Neutrophil (primary cell): Measurements from ENCODE around the gene CHAD.
A peak's percentile ranks its signal among the peaks of the same experiment; 100 is the strongest.
"Not testable (repeated sequence)": the region's sequence is repeated elsewhere in the genome, so short reads cannot be mapped to it uniquely, and the experiment has no call there.

Experiments used
- H3K27ac ChIP-seq: fragments of 200-600 bp; sonication (generic); 2 replicates; pipeline ENCODE4 v1.5.1; 2016; ENCODE audit warnings: mild to moderate bottlenecking, moderate library complexity
- H3K27me3 ChIP-seq: fragments of 200-600 bp; sonication (generic); 2 replicates; pipeline ENCODE4 v1.6.0; 2016; ENCODE audit warnings: mild to moderate bottlenecking
- H3K36me3 ChIP-seq: fragments of 200-600 bp; sonication (generic); 2 replicates; pipeline ENCODE4 v1.5.1; 2017
- H3K4me1 ChIP-seq, 2 experiments: fragments of 200-600 bp in 1 of 2; sonication (generic) in 1 of 2; 1 replicate in 1 of 2; 2 replicates in 1 of 2; pipeline versions ENCODE4 v1.5.1 to v1.6.1; 2013 to 2016; ENCODE audit warnings: low read depth in 1 of 2, low read length in 1 of 2, mild to moderate bottlenecking in 1 of 2, moderate library complexity in 1 of 2; ENCODE audit not compliant: control insufficient read depth in 1 of 2, insufficient read depth in 1 of 2
- H3K4me3 ChIP-seq, 2 experiments: fragments of 200-600 bp in 1 of 2; sonication (generic) in 1 of 2; 1 replicate in 1 of 2; 2 replicates in 1 of 2; pipeline ENCODE4 v1.5.1; 2013 to 2016; ENCODE audit warnings: low read depth in 1 of 2, low read length in 1 of 2, mild to moderate bottlenecking in 1 of 2, moderate library complexity in 1 of 2
- H3K9me3 ChIP-seq: fragments of 200-600 bp; sonication (generic); 2 replicates; pipeline ENCODE4 v1.5.1; 2016
- TF ChIP-seq, protein P1 (sequence below): fragments of 200-600 bp; sonication (generic); IDR thresholded peaks from 2 replicates; pipeline ENCODE4 v1.5.1; 2016; ENCODE audit warnings: antibody characterized with exemption

CHAD gene

DNA sequence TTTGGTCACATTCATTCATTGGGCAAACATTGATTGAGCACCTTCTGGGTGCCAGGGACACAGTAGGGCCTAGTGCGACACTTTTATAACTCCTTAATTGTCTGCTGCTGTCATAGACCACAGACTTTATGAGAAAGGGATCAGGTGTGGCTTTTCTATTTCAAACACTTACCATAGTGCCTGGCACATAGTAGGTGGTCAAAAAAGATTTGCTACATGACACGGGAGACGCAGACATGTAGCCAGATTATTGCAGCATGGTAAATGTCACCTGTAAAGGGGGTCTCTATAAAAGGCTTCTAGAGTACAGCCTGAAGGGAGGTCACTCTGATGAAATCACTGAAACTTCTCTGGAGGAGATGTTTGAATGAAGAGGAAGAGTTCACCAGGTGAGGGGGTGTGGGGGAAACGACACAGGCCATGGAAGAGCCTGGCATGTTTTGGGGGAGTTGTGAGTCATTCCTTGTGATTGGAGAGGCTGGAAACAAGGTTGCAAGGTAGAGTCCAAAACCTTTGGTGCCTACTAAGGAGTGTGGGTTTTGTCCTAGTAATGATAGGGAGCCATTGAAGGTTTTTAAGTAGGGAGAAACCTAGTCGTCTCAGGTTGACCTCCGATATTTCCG lies 11.6 kb upstream of the CHAD start:
- Histone ChIP-seq H3K4me1 (peaks cover 45 to 49% of the 10 kb centered on the region in 2 experiments), H3K36me3 (peaks cover 17% of the 10 kb centered on the region), H3K9me3 (no peaks in the 10 kb centered on the region), H3K27ac (peak overlapping the region; percentile 80), H3K27me3 (peaks cover 13% of the 10 kb centered on the region), H3K4me3 (no peak overlapping the region)
- TF ChIP-seq, protein P1, sequence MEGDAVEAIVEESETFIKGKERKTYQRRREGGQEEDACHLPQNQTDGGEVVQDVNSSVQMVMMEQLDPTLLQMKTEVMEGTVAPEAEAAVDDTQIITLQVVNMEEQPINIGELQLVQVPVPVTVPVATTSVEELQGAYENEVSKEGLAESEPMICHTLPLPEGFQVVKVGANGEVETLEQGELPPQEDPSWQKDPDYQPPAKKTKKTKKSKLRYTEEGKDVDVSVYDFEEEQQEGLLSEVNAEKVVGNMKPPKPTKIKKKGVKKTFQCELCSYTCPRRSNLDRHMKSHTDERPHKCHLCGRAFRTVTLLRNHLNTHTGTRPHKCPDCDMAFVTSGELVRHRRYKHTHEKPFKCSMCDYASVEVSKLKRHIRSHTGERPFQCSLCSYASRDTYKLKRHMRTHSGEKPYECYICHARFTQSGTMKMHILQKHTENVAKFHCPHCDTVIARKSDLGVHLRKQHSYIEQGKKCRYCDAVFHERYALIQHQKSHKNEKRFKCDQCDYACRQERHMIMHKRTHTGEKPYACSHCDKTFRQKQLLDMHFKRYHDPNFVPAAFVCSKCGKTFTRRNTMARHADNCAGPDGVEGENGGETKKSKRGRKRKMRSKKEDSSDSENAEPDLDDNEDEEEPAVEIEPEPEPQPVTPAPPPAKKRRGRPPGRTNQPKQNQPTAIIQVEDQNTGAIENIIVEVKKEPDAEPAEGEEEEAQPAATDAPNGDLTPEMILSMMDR, result no peak

- H3K9me3 ChIP-seq, result no peaks in the 10 kb centered on the region
- H3K4me1 ChIP-seq, result peaks cover 45 to 49% of the 10 kb centered on the region in 2 experiments
- H3K27ac ChIP-seq, result peak overlapping the region; percentile 80
- H3K27me3 ChIP-seq, result peaks cover 20% of the 10 kb centered on the region
- TF ChIP-seq, protein P1, result peak; percentile 45
- H3K36me3 ChIP-seq, result peaks cover 11% of the 10 kb centered on the region
- peak overlapping the region; percentile 68 to 74 for H3K4me3 ChIP-seq
Observed at GRCh38 chr17:50479522-50480141, 11.0 kb upstream of the CHAD start.

DNA sequence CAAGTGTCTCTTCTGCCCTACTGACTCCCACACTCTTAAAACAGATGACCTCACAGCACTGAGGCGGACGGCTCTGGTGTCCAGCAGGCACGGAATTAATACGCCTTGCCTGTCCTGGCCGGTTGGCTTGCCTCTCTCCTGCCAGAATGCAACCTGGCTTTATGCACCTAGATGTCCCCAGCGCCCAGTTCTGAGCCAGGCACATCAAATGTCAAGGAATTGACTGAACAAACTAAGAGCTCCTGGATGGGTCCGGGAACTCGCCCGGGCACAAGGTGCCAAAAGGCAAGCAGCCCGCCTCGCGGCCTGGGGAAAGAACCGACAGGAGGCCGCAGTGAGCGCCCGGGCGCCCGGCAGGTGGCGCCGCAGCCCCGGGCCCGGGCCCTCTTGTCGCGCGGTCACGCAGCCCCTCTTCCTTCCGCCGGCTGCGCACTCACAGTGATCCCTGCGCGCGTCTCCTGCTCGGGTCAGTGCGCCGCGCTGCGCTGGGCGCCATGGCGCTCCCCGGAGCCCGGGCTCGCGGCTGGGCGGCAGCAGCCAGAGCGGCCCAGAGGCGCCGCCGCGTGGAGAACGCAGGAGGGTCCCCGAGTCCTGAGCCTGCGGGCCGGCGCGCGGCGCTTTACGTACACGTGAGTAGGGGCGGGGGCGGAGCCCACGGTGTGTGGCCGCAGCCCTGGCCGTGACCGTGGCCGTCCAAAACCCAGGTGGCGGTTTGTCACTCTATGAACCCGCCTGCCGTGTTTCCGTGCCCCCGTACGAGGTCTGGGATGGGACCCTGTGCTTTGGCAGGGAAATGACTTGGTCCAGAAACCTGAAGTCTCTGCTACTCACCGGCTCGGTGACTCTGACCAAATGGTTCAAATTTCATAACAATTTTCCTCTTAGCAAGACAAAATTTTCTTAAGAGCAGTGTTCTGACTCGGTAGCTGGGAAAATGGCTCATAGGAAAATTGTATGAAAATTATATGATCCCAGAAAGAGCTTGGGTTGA lies 10.0 kb upstream of the CHAD start, which contains the start of gene RSAD1:
Gene RSAD1, plus strand, starts transcription at position 470 of the 991 bp plus-strand sequence. Its CDS starts 25 bp downstream, at position 495.
- peak within 1 kb of the TSS; percentile 80 for H3K27ac ChIP-seq
- no peaks in the 10 kb centered on the region for H3K9me3 ChIP-seq
- H3K4me3 ChIP-seq, result peak within 1 kb of the TSS; percentile 68 to 74
- TF ChIP-seq, protein P1, result peak; percentile 80
- peaks cover 23% of the 10 kb centered on the region for H3K27me3 ChIP-seq
- H3K36me3 ChIP-seq, result peaks cover 2% of the 10 kb centered on the region
- H3K4me1 ChIP-seq, result peaks cover 45 to 49% of the 10 kb centered on the region in 2 experiments

DNA sequence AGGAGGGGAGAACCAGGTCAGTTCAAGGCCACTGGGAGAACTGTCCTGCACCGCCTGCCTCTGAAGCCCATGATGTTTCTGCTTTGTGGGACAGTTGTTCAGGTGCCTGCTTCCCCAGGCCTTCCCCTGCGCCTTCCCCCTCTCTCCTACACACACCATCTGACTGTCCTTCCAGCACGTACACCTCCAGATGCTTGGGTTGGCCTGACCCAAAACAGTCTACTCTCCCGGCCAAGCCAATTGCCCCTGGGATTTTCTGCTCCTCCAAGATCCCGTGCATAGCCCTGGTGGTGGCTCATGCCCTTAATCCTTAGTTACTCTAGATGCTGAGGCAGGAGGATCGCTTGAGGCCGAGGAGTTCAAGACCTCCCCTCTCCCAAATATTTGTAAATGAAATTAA lies 9.3 kb upstream of the CHAD start:
- H3K36me3 ChIP-seq, result no peaks in the 10 kb centered on the region
- peak overlapping the region; percentile 68 to 74 for H3K4me3 ChIP-seq
- TF ChIP-seq, protein P1, result no peak
- peaks cover 45 to 49% of the 10 kb centered on the region in 2 experiments for H3K4me1 ChIP-seq
- peak overlapping the region; percentile 80 for H3K27ac ChIP-seq
- H3K9me3 ChIP-seq, result no peaks in the 10 kb centered on the region
- peaks cover 26% of the 10 kb centered on the region for H3K27me3 ChIP-seq

DNA sequence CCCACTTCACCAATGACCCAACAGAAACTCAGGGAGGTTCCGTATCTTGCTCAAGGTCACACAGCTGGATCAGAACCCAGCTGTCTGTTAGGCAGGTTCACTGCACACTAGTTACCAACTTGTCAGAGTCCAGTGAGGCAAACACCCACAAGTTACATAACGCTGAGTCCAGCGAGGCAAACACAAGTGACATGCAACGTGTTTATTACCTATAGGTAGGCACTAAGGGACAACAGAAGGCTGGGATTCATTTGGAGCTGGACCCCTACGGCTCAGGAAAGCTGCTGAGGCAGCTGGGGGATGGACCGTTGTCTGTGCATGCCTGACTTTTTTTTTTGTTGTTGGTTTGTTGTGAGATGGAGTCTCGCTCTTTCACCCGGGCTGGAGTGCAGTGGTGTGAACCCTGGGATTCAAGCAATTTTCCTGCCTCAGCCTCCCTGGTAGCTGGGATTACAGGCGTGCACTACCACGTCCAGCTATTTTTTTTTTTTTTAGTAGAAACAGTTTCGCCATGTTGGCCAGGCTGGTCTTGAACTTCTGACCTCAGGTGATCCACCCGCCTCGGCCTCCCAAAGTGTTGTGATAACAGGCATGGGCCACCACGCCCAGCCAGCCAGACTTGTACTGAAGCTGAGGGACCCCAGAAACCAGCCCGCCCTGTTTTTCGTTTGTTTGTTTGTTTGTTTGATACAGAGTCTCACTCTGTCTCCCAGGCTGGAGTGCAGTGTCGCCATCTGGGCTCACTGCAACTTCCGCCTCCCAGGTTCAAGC lies 8.1 kb upstream of the CHAD start:
- no peak overlapping the region for H3K4me3 ChIP-seq
- peaks cover 36 to 39% of the 10 kb centered on the region in 2 experiments for H3K4me1 ChIP-seq
- no peaks in the 10 kb centered on the region for H3K36me3 ChIP-seq
- peaks cover 37% of the 10 kb centered on the region for H3K27me3 ChIP-seq
- no peaks in the 10 kb centered on the region for H3K9me3 ChIP-seq
- H3K27ac ChIP-seq, result no peak overlapping the region
- TF ChIP-seq, protein P1, result no peak

DNA sequence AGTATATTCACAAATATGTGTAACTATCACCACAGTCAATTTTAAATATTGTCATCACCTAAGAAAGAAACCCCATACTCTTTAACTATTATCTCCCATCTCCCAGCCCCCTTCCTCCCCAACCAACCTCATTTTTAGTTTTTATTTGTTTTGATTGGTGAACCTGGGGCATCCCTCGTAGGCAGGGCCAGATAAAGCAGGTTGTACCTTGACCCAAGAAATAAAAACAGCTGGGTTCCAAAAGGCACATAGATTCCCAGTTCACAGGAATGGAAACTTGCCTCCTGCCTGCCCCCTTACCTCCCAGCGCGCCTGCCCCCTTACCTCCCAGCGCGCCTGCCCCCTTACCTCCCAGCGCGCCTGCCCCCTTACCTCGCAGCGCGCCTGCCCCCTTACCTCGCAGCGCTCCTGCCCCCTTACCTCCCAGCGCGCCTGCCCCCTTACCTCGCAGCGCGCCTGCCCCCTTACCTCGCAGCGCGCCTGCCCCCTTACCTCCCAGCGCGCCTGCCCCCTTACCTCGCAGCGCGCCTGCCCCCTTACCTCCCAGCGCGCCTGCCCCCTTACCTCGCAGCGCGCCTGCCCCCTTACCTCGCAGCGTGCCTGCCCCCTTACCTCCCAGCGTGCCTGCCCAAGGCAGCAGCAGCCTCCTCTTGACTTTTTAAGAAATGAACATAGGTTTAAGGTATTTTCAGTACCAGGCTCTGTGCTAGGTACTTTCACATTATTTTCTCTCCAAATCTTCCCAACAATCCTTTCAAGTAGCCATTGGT lies 7.3 kb upstream of the CHAD start:
- peaks cover 28 to 31% of the 10 kb centered on the region in 2 experiments for H3K4me1 ChIP-seq
- H3K4me3 ChIP-seq, H3K27ac ChIP-seq, H3K36me3 ChIP-seq, H3K9me3 ChIP-seq: not testable (repeated sequence)
- H3K27me3 ChIP-seq, result peaks cover 45% of the 10 kb centered on the region
